ENCODE data around the gene CD84.

DNA sequence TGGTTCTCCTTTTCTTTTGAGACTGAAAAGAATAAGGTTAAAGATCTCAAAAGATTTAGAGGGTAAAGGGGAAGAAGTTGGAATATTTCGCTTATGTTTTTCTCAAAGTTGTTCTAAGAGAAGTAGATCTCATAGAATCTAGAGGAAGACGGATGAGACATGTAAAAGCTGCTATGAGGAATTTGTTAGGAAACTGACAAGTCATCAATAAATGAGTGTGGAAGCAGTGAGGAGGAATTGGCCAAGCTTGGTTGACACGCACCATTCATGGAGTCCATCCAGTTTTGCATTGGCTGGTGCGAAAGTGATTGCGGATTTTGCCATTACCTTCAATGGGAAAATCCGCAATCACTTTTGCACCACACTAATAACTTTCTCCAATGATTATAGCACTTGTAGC, 76.2 kb downstream of the CD84 start:
- TF ChIP-seq, protein P1, sequence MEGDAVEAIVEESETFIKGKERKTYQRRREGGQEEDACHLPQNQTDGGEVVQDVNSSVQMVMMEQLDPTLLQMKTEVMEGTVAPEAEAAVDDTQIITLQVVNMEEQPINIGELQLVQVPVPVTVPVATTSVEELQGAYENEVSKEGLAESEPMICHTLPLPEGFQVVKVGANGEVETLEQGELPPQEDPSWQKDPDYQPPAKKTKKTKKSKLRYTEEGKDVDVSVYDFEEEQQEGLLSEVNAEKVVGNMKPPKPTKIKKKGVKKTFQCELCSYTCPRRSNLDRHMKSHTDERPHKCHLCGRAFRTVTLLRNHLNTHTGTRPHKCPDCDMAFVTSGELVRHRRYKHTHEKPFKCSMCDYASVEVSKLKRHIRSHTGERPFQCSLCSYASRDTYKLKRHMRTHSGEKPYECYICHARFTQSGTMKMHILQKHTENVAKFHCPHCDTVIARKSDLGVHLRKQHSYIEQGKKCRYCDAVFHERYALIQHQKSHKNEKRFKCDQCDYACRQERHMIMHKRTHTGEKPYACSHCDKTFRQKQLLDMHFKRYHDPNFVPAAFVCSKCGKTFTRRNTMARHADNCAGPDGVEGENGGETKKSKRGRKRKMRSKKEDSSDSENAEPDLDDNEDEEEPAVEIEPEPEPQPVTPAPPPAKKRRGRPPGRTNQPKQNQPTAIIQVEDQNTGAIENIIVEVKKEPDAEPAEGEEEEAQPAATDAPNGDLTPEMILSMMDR (IDR thresholded peaks at IDR 0.05; ENCODE audit: insufficient read depth, low read length) = no peak
- TF ChIP-seq POLR2AphosphoS5 (IDR thresholded peaks at IDR 0.05; ENCODE audit: low read depth) (no peak), SPI1 (IDR thresholded peaks at IDR 0.05; ENCODE audit: borderline replicate concordance, low read depth) (no peak)
